NCI-H526 (cell line): ENCODE results near the gene FAM193A.
"Not testable (repeated sequence)": the region's sequence is repeated elsewhere in the genome, so short reads cannot be mapped to it uniquely, and the experiment has no call there.

Experiments used
- DNase-seq, 2 experiments: peaks; one replicate each; lab custom pipeline; 2025; lab: John Stamatoyannopoulos, UW

FAM193A gene

DNA sequence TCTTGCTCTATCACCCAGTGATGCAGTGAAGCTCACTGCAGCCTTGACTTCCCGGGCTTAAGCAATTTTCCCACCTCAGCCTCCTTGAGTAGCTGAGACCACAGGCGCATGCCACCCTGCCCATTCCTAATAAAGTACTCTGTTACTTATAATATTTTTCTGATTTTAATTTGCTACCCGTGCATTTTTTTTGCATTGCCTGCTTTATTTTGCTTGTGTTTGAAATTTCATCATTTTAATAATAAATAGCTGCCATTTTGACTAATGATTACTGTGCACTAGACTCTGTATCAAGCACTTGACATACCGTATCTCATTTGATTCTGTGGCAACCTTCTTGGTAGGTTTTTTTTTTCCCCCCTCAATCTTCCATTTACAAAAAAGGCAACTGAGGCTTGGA is 41.7 kb downstream of the FAM193A start:
- no peak for DNase-seq

- no peak for DNase-seq
These were observed 43.5 kb downstream of the FAM193A start for GRCh38 chr4:2579910-2580309.

DNA sequence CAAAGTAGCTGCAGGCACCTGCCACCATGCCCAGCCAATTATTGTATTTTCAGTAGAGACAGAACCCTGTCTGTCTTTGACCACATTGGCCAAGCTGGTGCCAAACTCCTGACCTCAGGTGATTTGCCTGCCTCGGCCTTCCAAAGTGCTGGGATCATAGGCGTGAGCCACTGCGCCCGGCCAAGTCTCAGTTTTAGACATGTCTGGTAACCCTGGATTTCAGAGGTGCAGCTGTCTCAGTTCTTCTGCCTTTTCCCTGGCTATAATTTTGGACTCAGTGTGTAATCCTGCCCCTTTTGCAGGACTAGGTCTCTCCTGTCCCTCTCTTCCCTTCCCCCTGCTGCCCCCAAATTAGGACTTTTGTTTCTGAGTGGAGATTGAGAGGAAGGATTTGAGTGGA is 46.6 kb downstream of the FAM193A start:
- DNase-seq, result no peak

GRCh38 chr4:2583517-2583916 is 47.1 kb downstream of the FAM193A start:
- DNase-seq, result peak in 1 of 2 experiments; percentile 6

DNA sequence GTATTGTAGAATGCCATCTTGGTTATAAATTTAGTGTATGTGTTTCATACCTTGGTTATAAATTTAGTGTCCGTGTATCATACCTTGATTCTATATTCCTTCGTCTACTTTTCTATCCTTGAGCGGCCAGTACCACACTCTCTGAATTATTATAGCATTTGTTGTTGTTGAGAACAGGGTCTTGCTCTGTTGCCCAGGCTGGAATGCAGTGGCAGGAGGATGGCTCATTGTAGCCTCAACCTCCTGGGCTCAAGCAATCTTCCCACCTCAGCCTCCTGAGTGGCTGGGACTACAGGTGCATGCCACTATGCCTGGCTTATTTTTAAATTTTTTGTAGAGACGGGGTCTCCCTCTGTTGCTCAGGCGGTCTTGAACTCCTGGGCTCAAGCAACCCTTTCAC is 50.1 kb downstream of the FAM193A start:
- DNase-seq, result no peak

- DNase-seq, result no peak
These were observed 50.9 kb downstream of the FAM193A start for GRCh38 chr4:2587213-2587823.

GRCh38 chr4:2588259-2588658 is 51.8 kb downstream of the FAM193A start:
- no peak for DNase-seq

GRCh38 chr4:2591189-2591588 is 54.7 kb downstream of the FAM193A start:
- no peak for DNase-seq

DNA sequence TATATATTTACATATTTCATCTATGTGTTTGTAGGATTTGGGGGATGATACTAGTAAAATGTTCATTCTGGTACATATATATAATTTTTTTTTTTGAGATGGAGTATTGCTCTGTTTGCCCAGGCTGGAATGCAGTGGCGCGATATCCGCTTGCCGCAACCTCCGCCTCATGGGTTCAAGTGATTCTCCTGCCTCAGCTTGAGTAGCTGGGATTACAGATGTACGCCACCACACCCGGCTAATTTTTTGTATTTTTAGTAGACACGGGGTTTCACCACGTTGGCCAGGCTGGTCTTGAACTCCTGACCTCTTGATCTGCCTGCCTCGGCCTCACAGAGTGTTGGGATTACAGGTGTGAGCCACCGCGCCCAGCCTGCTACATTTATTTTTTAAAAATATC is 55.6 kb downstream of the FAM193A start:
- DNase-seq, result not testable (repeated sequence)

DNA sequence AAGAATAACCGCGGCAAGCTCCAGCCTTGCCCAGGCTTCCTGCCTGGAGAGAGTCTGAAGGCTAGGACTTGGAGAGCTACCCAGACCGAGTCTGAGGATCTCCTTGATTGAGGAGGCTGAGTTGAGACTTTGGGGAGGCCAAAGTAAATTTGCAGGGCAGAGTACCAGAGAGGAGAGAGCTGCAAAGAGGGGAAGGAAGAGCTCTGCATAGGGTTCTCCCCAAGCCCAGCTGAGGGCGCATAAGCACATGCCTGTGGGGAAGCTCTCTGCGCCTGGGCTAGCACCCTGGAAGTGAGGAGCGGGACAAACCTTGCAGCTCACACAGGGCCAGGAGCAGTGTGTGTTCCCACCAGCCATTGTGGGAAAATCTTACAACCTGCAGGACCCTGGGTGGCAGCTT is 56.1 kb downstream of the FAM193A start:
- DNase-seq, result no peak

- no peak for DNase-seq
These were observed 56.6 kb downstream of the FAM193A start for GRCh38 chr4:2593003-2593402.

DNA sequence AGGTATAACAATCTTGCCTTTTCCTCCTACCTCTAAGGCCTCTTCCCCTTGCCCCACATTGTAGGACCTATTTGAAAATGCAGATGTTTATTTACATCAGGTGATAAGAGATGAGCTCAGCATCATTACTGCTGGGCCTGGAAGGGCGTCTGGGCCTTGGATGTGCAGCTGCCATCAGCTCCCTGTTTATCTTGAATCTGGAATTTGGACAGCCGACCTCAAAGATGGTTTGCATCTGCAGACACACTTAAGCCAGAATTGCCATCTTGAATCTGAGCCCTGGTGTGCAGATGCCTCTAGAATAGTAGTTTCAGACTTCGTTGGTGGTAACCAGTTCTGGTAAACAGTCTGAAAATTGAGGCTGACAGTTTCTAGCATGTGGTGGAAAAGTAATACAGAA is 59.0 kb downstream of the FAM193A start:
- DNase-seq, result no peak

GRCh38 chr4:2595952-2596552 is 59.6 kb downstream of the FAM193A start:
- no peak for DNase-seq

DNA sequence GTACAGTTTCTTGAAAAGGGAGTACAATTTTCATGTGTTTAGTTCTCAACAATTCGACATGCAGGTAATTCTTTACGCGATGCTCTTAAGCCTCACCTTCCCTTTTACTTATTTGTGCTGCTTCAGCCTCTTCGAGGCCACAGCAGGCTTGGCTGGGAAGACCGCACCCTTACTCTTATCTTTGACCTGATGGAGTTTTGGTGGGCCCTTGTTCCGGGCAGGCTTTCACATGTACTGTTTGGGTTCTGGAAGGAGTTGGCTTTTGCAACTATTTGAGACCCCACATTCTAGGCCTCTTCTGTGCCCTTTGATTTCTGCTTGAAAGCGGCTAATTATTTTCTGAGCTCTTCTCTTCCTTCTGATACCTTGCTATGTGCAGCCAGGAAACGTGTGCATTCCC is 60.2 kb downstream of the FAM193A start:
- no peak for DNase-seq

- no peak for DNase-seq
These were observed 62.3 kb downstream of the FAM193A start for GRCh38 chr4:2598511-2599303.

DNA sequence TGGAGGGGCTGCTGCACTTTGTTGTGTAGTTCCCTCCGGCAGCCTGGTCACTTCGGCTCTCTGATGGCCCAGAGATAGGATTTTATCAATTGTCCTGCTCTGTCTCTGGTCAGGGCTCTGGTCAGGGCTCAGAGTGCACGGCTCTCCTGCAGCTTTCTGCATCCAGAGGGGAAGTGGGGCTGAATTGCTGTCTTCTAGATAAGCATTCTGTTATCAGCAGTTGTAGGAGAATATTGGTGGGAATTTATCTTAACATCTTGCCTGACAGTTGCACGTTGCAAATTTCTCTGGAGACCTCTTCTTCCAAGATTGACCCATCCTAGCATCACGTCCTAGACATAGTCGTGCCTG is 62.8 kb downstream of the FAM193A start:
- no peak for DNase-seq

DNA sequence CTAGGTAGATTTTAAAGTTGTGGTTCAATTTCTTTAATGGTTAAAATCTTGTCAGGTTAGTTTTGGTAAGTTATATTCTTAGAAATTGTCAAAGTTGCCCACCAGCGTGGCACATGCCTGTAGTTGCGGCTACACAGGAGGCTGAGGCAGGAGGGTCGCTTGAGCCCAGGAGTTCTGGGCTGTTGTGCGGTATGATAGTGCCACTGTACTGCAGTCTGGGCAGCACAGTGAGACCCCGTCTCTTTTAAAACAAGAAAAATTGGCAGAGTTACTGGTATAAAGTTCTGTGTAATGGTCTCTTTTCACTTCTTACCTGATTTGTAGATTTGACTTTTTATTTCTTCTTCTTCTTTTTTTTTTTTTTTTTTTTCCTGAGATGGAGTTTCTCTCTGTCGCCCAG is 64.4 kb downstream of the FAM193A start:
- DNase-seq, result no peak

DNA sequence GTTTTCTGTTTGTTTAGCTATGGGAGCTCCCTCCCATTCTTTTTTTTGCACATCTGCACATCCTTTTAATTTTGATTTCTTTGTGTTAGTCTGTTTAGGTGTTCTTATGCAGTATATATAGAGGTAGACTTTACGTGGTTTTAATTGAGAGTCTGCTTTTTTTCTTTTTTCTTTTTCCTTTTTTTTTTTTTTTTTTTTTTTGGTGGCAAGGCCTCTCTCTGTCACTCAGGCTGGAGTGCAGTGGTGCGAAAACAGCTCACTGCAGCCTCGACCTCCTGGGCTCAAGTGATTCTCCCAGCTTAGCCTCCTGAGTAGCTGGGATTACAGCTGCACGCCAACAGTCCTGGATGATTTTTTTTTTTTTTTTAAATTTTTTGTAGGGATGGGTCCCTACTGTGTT is 68.2 kb downstream of the FAM193A start:
- no peak for DNase-seq

- no peak for DNase-seq
These were observed 70.6 kb downstream of the FAM193A start for GRCh38 chr4:2606960-2607506.

DNA sequence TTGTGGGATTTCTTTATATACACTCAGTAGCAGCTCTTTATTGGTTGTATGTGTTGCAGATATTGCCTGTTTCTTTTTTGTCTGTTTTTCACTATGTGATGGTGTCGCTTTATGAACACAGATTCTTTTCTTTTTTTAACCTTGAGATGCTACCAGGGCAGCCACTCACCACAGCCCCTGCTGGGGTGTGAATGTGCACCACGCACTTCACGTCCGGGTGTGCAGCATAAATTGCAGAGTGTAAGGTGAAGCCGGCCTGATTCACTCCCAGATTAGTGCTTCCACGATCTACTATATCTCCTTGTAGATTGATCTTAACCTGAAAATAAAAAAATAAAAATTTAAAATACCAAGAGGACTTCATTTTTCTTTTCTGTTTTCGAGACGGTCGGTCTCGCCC is 71.4 kb downstream of the FAM193A start:
- DNase-seq, result no peak

DNA sequence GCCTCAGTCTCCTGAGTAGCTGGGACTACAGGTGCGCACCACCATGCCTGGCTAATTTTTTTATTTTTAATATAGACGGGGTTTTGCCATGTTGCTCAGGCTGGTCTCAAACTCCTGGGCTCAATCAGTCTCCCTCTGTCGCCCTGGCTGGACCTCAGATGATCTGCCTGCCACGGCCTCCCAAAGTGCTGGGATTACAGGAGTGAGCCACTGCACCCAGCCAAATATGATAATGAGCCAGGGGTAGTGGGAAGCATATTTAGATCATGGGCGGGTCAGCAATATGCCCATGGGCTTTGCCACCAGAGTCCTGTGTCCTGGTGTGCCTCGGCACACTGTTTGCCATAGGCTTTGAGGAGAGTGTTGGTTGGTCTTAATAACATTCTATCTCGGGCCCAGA is 71.8 kb downstream of the FAM193A start:
- no peak for DNase-seq

DNA sequence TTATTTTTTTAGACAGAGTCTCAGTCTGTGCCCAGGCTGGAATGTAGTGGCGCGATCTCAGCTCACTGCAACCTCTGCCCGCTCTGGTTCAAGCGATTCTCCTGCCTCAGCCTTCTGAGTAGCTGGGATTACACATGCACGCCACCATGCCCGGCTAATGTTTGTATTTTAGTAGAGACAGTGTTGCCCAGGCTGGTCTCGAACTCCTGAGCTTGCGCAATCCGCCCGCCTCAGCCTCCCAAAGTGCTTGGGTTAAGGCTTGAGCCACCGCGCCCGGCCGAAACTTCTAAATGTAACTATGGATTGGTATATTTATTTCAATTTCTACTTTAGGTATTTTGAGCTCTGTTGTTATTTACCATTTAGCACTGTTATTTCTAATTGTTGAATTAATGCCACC is 79.4 kb downstream of the FAM193A start:
- DNase-seq, result no peak

DNA sequence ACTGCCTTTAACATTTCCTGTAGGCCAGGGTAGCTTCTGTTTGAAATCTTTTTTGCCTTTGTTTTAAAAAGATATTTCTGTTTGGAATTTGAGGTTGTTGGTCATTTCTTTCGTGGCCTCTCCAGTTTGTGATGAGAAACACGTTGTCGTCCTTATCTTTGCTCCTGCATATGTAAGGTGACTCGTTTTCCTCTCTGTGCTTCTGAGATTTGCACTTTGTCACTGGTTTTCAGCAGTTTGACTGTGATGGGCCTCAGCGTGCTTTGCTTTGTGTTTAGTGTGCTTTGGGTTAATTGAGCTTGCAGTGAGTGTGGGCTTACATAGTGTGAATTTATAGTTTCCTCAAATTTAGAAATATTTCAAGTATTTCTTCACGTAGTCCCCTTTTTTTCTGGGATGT is 81.5 kb downstream of the FAM193A start:
- no peak for DNase-seq
